ENCODE data around the gene ERCC4. TPM values are rescaled to one million over a fixed set of nuclear protein-coding genes. Genes with fewer than 3 reads are reported as not detected.

ERCC4 gene
- total RNA-seq, 1 experiment from 2014 or later = 23.4 TPM

DNA sequence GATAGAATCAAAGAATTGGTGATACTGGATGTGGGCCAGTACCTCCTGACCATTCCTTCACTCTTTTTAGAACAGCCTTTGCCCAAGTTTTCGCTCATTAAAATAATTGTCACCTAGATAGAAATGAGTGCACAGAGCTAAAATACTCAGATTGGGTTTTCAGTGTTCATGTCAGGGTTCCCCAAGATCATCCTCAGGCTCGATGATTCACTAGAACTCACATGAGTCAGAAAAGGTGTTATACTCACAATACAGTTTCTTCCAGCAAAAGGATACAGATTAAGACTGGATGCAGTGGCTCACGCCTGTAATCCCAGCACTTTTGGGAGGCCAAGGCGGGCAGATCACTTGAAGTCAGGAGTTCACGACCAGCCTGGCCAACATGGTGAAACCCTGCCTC lies 19.9 kb downstream of the ERCC4 start:
- H3K4me1 ChIP-seq (ENCODE audit: control insufficient read depth, insufficient read depth, low read length) = no peaks in the 10 kb centered on the region
- ATAC-seq (no peak), DNase-seq (ENCODE audit: low read depth, low spot score) (no peak)
- H3K27ac ChIP-seq (ENCODE audit: low read length) = peak overlapping the region; percentile 8; the same call in 1 of the 2 replicates
- in situ Hi-C loops (cut with HindIII; ENCODE audit: low pct_unique_long_range_greater_than_20kb, low sequenced_read_pairs) = loop anchor here (25.0 kb wide), 1 partner anchor 297 kb away; no protein-coding TSS in a partner anchor
- no peak for TF ChIP-seq POLR2AphosphoS5 (IDR thresholded peaks at IDR 0.05; ENCODE audit: low read depth, low read length)
- TF ChIP-seq, protein P1, sequence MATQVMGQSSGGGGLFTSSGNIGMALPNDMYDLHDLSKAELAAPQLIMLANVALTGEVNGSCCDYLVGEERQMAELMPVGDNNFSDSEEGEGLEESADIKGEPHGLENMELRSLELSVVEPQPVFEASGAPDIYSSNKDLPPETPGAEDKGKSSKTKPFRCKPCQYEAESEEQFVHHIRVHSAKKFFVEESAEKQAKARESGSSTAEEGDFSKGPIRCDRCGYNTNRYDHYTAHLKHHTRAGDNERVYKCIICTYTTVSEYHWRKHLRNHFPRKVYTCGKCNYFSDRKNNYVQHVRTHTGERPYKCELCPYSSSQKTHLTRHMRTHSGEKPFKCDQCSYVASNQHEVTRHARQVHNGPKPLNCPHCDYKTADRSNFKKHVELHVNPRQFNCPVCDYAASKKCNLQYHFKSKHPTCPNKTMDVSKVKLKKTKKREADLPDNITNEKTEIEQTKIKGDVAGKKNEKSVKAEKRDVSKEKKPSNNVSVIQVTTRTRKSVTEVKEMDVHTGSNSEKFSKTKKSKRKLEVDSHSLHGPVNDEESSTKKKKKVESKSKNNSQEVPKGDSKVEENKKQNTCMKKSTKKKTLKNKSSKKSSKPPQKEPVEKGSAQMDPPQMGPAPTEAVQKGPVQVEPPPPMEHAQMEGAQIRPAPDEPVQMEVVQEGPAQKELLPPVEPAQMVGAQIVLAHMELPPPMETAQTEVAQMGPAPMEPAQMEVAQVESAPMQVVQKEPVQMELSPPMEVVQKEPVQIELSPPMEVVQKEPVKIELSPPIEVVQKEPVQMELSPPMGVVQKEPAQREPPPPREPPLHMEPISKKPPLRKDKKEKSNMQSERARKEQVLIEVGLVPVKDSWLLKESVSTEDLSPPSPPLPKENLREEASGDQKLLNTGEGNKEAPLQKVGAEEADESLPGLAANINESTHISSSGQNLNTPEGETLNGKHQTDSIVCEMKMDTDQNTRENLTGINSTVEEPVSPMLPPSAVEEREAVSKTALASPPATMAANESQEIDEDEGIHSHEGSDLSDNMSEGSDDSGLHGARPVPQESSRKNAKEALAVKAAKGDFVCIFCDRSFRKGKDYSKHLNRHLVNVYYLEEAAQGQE (IDR thresholded peaks at IDR 0.05; ENCODE audit: insufficient read depth in 1 of 2, low read depth in 2 of 2, low read length in 1 of 2) = no peak
- intact Hi-C loops (cut with micrococcal nuclease; ENCODE audit: unreplicated experiment) = no loop called here
- ChIA-PET POLR2A (no interaction called here), CTCF (no interaction called here)
- BruUV-seq (replicated peaks) = no TSS peak
- H3K27me3 ChIP-seq (ENCODE audit: control insufficient read depth, insufficient read depth, low read length) = no peaks in the 10 kb centered on the region
- H3K4me3 ChIP-seq (ENCODE audit: low read depth in 2 of 2, low read length in 2 of 2) = no peak overlapping the region
- peaks cover 6% of the 10 kb centered on the region for H3K36me3 ChIP-seq (ENCODE audit: control insufficient read depth, insufficient read depth, low read length)
- H3K9me3 ChIP-seq (ENCODE audit: control insufficient read depth, insufficient read depth, low read depth, low read length) = peaks cover 15% of the 10 kb centered on the region; the same call in 1 of the 2 replicates

DNA sequence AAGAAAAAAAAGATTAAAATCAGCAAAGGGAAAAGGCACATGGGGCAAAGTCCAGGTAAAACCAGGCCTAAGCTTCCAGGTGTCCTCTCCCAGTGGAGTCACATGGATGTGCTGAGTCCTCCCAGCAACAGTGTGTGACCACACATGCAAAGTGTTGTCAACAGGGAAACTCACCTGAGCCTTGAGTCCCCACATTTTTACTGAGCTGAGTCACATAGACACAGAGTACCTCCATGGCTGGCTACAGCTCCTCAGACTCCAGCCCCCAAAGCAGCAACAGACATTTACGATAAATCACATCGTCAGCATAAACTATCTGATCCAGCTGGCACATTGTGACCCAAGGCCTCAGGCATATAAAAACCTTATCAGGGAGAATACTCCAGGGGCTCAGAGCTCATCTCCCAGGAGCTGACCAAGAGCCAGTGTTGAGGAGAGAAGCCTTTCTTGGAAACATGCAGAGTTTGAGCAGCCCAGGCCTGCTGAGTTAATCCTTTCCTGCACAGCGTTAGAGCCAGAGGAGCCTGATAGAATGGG lies 20.5 kb downstream of the ERCC4 start:
- in situ Hi-C loops (cut with HindIII; ENCODE audit: low pct_unique_long_range_greater_than_20kb, low sequenced_read_pairs) = loop anchor here (25.0 kb wide), 1 partner anchor 297 kb away; no protein-coding TSS in a partner anchor

More for the DNA sequence above, 20.5 kb downstream of the ERCC4 start:
- TF ChIP-seq SIN3A (IDR thresholded peaks at IDR 0.05; ENCODE audit: borderline replicate concordance, insufficient read depth, low read depth, low read length) (no peak), TCF7L2 (IDR thresholded peaks at IDR 0.05; ENCODE audit: low read depth, low read length) (no peak), POLR2AphosphoS5 (IDR thresholded peaks at IDR 0.05; ENCODE audit: low read depth, low read length) (no peak)
- TF ChIP-seq, protein P2, sequence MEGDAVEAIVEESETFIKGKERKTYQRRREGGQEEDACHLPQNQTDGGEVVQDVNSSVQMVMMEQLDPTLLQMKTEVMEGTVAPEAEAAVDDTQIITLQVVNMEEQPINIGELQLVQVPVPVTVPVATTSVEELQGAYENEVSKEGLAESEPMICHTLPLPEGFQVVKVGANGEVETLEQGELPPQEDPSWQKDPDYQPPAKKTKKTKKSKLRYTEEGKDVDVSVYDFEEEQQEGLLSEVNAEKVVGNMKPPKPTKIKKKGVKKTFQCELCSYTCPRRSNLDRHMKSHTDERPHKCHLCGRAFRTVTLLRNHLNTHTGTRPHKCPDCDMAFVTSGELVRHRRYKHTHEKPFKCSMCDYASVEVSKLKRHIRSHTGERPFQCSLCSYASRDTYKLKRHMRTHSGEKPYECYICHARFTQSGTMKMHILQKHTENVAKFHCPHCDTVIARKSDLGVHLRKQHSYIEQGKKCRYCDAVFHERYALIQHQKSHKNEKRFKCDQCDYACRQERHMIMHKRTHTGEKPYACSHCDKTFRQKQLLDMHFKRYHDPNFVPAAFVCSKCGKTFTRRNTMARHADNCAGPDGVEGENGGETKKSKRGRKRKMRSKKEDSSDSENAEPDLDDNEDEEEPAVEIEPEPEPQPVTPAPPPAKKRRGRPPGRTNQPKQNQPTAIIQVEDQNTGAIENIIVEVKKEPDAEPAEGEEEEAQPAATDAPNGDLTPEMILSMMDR (IDR thresholded peaks at IDR 0.05) = no peak
- TF ChIP-seq, protein P1 (IDR thresholded peaks at IDR 0.05; ENCODE audit: insufficient read depth in 1 of 2, low read depth in 2 of 2, low read length in 1 of 2) = no peak
- Histone ChIP-seq H3K4me3 (ENCODE audit: low read depth in 2 of 2, low read length in 2 of 2) (no peak overlapping the region), H3K27ac (ENCODE audit: low read length) (peak overlapping the region; percentile 3; the same call in 1 of the 2 replicates), H3K36me3 (ENCODE audit: control insufficient read depth, insufficient read depth, low read length) (peaks cover 3% of the 10 kb centered on the region; the same call in 1 of the 2 replicates), H3K4me1 (ENCODE audit: control insufficient read depth, insufficient read depth, low read length) (no peaks in the 10 kb centered on the region), H3K9me3 (ENCODE audit: control insufficient read depth, insufficient read depth, low read depth, low read length) (peaks cover 8% of the 10 kb centered on the region; the same call in 1 of the 2 replicates), H3K27me3 (ENCODE audit: control insufficient read depth, insufficient read depth, low read length) (no peaks in the 10 kb centered on the region)
- DNase-seq (ENCODE audit: low read depth, low spot score) = no peak
- CTCF ChIA-PET = no interaction called here
- POLR2A ChIA-PET = no interaction called here
- ATAC-seq = peak; percentile 67
- no TSS peak for BruUV-seq (replicated peaks)
- intact Hi-C loops (cut with micrococcal nuclease; ENCODE audit: unreplicated experiment) = no loop called here

Data from Panc1 (cell line).